ENCODE results near the gene CPA1.

CPA1 gene

DNA sequence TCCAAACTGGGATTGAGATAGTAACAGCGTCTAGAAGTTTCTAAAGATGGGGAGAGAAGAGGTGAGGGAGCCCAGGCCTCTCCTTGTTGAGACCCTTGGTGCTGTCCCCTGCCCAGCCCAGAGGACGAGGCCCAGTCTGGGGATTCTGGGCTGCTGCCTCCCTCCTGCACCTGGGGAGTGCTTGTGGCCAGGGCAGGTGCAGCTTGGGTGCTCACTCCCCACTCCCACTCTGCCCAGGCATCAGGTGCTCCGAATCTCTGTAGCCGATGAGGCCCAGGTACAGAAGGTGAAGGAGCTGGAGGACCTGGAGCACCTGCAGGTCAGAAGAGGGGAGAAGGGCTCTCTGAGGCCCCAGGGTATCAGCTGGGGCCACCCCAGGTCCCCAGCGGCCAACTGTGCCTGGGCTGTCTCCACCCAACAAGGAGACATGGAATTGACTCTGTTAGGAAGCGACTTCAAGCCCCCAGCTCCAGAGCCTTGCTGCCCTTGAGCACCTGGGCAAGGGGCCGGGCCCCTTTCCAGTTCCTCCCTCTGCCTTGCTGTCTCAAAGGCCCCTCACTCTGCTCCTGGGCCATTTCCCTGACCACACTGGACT, 664 bp downstream of the CPA1 start:
- Histone ChIP-seq H3K4me2 (ENCODE audit: low read depth, low read length, poor library complexity, severe bottlenecking) (no peak overlapping the region), H2AFZ (ENCODE audit: low read depth, low read length, severe bottlenecking) (no peak overlapping the region), H4K20me1 (ENCODE audit: low read depth, low read length) (no peaks in the 10 kb centered on the region), H3K9me2 (replicated peaks; ENCODE audit: insufficient read depth, low read length) (no peaks in the 10 kb centered on the region), H3K27me3 (ENCODE audit: low read length) (no peaks in the 10 kb centered on the region), H3K9me3 (ENCODE audit: insufficient read depth, low read length) (no peaks in the 10 kb centered on the region; the same call in 1 of the 2 replicates), H3K9ac (ENCODE audit: low read length) (no peak overlapping the region), H3K79me2 (ENCODE audit: insufficient read depth, low read length) (no peaks in the 10 kb centered on the region), H3F3A (ENCODE audit: insufficient read depth) (no peaks in the 10 kb centered on the region), H3K4me3 (ENCODE audit: insufficient read depth, low read length, poor library complexity, severe bottlenecking) (no peak overlapping the region), H3K27ac (ENCODE audit: low read depth, low read length) (no peak overlapping the region), H3K36me3 (ENCODE audit: low read length) (no peaks in the 10 kb centered on the region)
- TF ChIP-seq EZH2phosphoT487 (conservative IDR thresholded peaks at IDR 0.05; ENCODE audit: low read length): no peak
- TF ChIP-seq, protein P1, sequence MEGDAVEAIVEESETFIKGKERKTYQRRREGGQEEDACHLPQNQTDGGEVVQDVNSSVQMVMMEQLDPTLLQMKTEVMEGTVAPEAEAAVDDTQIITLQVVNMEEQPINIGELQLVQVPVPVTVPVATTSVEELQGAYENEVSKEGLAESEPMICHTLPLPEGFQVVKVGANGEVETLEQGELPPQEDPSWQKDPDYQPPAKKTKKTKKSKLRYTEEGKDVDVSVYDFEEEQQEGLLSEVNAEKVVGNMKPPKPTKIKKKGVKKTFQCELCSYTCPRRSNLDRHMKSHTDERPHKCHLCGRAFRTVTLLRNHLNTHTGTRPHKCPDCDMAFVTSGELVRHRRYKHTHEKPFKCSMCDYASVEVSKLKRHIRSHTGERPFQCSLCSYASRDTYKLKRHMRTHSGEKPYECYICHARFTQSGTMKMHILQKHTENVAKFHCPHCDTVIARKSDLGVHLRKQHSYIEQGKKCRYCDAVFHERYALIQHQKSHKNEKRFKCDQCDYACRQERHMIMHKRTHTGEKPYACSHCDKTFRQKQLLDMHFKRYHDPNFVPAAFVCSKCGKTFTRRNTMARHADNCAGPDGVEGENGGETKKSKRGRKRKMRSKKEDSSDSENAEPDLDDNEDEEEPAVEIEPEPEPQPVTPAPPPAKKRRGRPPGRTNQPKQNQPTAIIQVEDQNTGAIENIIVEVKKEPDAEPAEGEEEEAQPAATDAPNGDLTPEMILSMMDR (IDR thresholded peaks at IDR 0.05; ENCODE audit: insufficient read depth, low read length, poor library complexity, severe bottlenecking): no peak

DNA sequence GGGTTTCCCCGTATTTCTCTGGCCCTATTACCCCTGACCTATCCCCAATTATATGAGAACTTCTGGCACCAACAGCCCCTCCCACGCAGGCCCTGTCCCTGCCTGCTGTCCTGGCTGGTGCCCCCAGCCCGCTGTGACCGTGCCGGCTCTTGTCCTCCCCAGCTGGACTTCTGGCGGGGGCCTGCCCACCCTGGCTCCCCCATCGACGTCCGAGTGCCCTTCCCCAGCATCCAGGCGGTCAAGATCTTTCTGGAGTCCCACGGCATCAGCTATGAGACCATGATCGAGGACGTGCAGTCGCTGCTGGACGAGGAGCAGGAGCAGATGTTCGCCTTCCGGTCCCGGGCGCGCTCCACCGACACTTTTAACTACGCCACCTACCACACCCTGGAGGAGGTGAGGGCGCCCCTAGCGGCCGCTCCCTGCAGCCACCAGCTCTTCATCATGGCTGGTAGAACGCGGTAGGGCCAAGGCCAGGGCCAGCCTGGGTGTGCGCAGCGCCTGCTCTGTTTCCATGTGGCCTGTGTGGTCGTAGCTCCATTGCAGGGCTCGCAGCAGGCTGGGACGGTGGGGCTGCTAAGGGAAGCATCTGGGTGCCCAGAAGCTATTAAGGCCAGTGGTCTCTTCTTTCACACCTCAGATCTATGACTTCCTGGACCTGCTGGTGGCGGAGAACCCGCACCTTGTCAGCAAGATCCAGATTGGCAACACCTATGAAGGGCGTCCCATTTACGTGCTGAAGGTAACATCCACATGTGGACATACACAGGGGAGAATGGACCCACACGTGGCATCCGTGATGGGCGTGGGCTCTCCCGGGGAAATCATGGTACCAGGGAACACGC, 1.4 kb downstream of the CPA1 start:
- Histone ChIP-seq H3K36me3 (ENCODE audit: low read length) (no peaks in the 10 kb centered on the region), H3K9me3 (ENCODE audit: insufficient read depth, low read length) (no peaks in the 10 kb centered on the region), H3K27ac (ENCODE audit: low read depth, low read length) (no peak overlapping the region), H3K9me2 (replicated peaks; ENCODE audit: insufficient read depth, low read length) (no peaks in the 10 kb centered on the region), H3K79me2 (ENCODE audit: insufficient read depth, low read length) (no peaks in the 10 kb centered on the region), H4K20me1 (ENCODE audit: low read depth, low read length) (no peaks in the 10 kb centered on the region), H2AFZ (ENCODE audit: low read depth, low read length, severe bottlenecking) (no peak overlapping the region), H3K27me3 (ENCODE audit: low read length) (no peaks in the 10 kb centered on the region), H3F3A (ENCODE audit: insufficient read depth) (no peaks in the 10 kb centered on the region), H3K4me2 (ENCODE audit: low read depth, low read length, poor library complexity, severe bottlenecking) (no peak overlapping the region), H3K9ac (ENCODE audit: low read length) (no peak overlapping the region), H3K4me3 (ENCODE audit: insufficient read depth, low read length, poor library complexity, severe bottlenecking) (no peak overlapping the region)
- no peak for TF ChIP-seq EZH2phosphoT487 (conservative IDR thresholded peaks at IDR 0.05; ENCODE audit: low read length)
- TF ChIP-seq, protein P1 (IDR thresholded peaks at IDR 0.05; ENCODE audit: insufficient read depth, low read length, poor library complexity, severe bottlenecking): no peak

GRCh38 chr7:130383187-130383980, 3.1 kb downstream of the CPA1 start:
- Histone ChIP-seq H3K9me2 (replicated peaks; ENCODE audit: insufficient read depth, low read length) (no peaks in the 10 kb centered on the region), H3K9me3 (ENCODE audit: insufficient read depth, low read length) (no peaks in the 10 kb centered on the region), H3K27ac (ENCODE audit: low read depth, low read length) (no peak overlapping the region), H3K79me2 (ENCODE audit: insufficient read depth, low read length) (no peaks in the 10 kb centered on the region), H3K4me2 (ENCODE audit: low read depth, low read length, poor library complexity, severe bottlenecking) (no peak overlapping the region), H3K4me3 (ENCODE audit: insufficient read depth, low read length, poor library complexity, severe bottlenecking) (no peak overlapping the region), H3F3A (ENCODE audit: insufficient read depth) (no peaks in the 10 kb centered on the region), H2AFZ (ENCODE audit: low read depth, low read length, severe bottlenecking) (no peak overlapping the region), H3K36me3 (ENCODE audit: low read length) (no peaks in the 10 kb centered on the region), H3K27me3 (ENCODE audit: low read length) (no peaks in the 10 kb centered on the region), H3K9ac (ENCODE audit: low read length) (no peak overlapping the region), H4K20me1 (ENCODE audit: low read depth, low read length) (no peaks in the 10 kb centered on the region)
- TF ChIP-seq, protein P1 (IDR thresholded peaks at IDR 0.05; ENCODE audit: insufficient read depth, low read length, poor library complexity, severe bottlenecking): no peak
- no peak for TF ChIP-seq EZH2phosphoT487 (conservative IDR thresholded peaks at IDR 0.05; ENCODE audit: low read length)
